BE2C (cell line): ENCODE measurements around the gene ABR.
"Not testable (repeated sequence)": the region's sequence is repeated elsewhere in the genome, so short reads cannot be mapped to it uniquely, and the experiment has no call there.

ENCODE experiments used
- DNase-seq: peaks from one replicate; pipeline ENCODE4 v3.0.0-alpha.2; 2020
- H3K27me3 ChIP-seq: fragments of 250-450 bp; sonication (Bioruptor Pico); 2 replicates; pipeline ENCODE4 v1.5.1; 2020; ENCODE audit warnings: mild to moderate bottlenecking
- H3K36me3 ChIP-seq: fragments of 250-450 bp; sonication (Bioruptor Pico); 2 replicates; pipeline ENCODE4 v1.5.1; 2020; ENCODE audit warnings: mild to moderate bottlenecking
- H3K4me1 ChIP-seq: fragments of 250-450 bp; sonication (Bioruptor Pico); 2 replicates; pipeline ENCODE4 v1.5.1; 2020
- H3K4me3 ChIP-seq: 2 replicates; pipeline ENCODE4 v1.5.1; 2011; ENCODE audit warnings: low read depth, low read length
- H3K9me3 ChIP-seq: fragments of 250-450 bp; sonication (Bioruptor Pico); 2 replicates; pipeline ENCODE4 v1.5.1; 2020
- TF ChIP-seq, protein P1 (sequence below): IDR thresholded peaks from 2 replicates; pipeline ENCODE4 v1.5.1; 2012; ENCODE audit warnings: mild to moderate bottlenecking, low read depth, low read length

Gene ABR

GRCh38 chr17:1049446-1050225 lies 130.1 kb downstream of the ABR start:
- Histone ChIP-seq H3K4me3 (no peak overlapping the region), H3K36me3 (no peaks in the 10 kb centered on the region), H3K9me3 (no peaks in the 10 kb centered on the region), H3K4me1 (no peaks in the 10 kb centered on the region), H3K27me3 (no peaks in the 10 kb centered on the region)
- TF ChIP-seq, protein P1, sequence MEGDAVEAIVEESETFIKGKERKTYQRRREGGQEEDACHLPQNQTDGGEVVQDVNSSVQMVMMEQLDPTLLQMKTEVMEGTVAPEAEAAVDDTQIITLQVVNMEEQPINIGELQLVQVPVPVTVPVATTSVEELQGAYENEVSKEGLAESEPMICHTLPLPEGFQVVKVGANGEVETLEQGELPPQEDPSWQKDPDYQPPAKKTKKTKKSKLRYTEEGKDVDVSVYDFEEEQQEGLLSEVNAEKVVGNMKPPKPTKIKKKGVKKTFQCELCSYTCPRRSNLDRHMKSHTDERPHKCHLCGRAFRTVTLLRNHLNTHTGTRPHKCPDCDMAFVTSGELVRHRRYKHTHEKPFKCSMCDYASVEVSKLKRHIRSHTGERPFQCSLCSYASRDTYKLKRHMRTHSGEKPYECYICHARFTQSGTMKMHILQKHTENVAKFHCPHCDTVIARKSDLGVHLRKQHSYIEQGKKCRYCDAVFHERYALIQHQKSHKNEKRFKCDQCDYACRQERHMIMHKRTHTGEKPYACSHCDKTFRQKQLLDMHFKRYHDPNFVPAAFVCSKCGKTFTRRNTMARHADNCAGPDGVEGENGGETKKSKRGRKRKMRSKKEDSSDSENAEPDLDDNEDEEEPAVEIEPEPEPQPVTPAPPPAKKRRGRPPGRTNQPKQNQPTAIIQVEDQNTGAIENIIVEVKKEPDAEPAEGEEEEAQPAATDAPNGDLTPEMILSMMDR = no peak
- DNase-seq = no peak

GRCh38 chr17:1048516-1049115 lies 131.2 kb downstream of the ABR start:
- DNase-seq, H3K4me1 ChIP-seq, H3K4me3 ChIP-seq, H3K36me3 ChIP-seq, H3K27me3 ChIP-seq, H3K9me3 ChIP-seq: not testable (repeated sequence)

- DNase-seq = no peak
- H3K36me3 ChIP-seq = no peaks in the 10 kb centered on the region
- no peak overlapping the region for H3K4me3 ChIP-seq
- H3K27me3 ChIP-seq = no peaks in the 10 kb centered on the region
- TF ChIP-seq, protein P1 = no peak
- no peaks in the 10 kb centered on the region for H3K4me1 ChIP-seq
- no peaks in the 10 kb centered on the region for H3K9me3 ChIP-seq
Observed at GRCh38 chr17:1047879-1048470, 131.8 kb downstream of the ABR start.

DNA sequence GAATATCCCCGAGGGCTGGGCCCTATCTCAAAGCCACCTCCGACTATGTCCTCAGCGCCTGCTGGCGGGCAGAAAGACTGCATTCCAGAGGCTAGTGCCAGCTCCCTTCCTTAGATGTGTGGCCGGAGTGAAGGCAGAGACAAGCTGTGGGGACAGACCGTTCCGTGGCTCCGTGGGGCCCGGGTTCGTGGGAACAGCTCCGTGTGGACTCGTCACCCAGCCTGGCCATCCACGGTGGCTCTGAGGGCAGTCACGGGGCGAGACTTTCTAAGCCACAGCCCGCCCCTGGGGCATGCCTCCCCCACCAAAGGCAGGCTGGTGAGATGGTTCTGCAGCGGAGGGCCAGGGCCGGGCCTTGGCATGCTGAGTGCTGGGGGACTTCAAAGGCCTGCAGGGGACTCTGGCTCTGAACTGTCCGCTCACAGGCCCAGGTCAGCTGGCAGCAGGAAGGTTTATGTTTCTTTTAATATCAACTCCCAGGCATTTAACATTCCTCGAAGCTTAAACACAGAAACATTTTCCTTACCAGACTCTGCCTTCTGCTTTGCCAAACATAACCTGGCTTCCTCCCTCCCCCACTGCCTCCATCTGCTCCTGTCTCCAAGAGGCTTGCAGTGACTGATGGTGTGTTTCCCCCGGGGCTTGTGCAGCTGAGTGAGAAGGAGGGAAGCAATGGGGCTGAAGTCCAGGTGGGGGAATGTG lies 132.5 kb downstream of the ABR start:
- TF ChIP-seq, protein P1 = no peak
- no peaks in the 10 kb centered on the region for H3K36me3 ChIP-seq
- no peak for DNase-seq
- no peak overlapping the region for H3K4me3 ChIP-seq
- H3K27me3 ChIP-seq = no peaks in the 10 kb centered on the region
- H3K4me1 ChIP-seq = no peaks in the 10 kb centered on the region
- no peaks in the 10 kb centered on the region for H3K9me3 ChIP-seq

- Histone ChIP-seq H3K36me3 (no peaks in the 10 kb centered on the region), H3K9me3 (no peaks in the 10 kb centered on the region), H3K4me3 (no peak overlapping the region), H3K4me1 (no peaks in the 10 kb centered on the region), H3K27me3 (no peaks in the 10 kb centered on the region)
- no peak for DNase-seq
- TF ChIP-seq, protein P1 = no peak
Observed at GRCh38 chr17:1045456-1045855, 134.3 kb downstream of the ABR start.

GRCh38 chr17:1044387-1045009 lies 135.3 kb downstream of the ABR start:
- H3K4me1 ChIP-seq = not testable (repeated sequence)

More at GRCh38 chr17:1044387-1045009, 135.3 kb downstream of the ABR start:
- not testable (repeated sequence) for H3K27me3 ChIP-seq, H3K36me3 ChIP-seq, H3K9me3 ChIP-seq, H3K4me3 ChIP-seq, DNase-seq
